NCI-H345 treated with DMSO at 0.1 percent for 48 hours (cell line): ENCODE measurements around the gene FOXO1.
A peak's percentile ranks its signal among the peaks of the same experiment; 100 is the strongest.
"Not testable (repeated sequence)": the region's sequence is repeated elsewhere in the genome, so short reads cannot be mapped to it uniquely, and the experiment has no call there.

Experiments used
- DNase-seq: peaks from one replicate; lab custom pipeline; 2025; ENCODE audit not compliant: unreplicated experiment; lab: John Stamatoyannopoulos, UW

Gene FOXO1

DNA sequence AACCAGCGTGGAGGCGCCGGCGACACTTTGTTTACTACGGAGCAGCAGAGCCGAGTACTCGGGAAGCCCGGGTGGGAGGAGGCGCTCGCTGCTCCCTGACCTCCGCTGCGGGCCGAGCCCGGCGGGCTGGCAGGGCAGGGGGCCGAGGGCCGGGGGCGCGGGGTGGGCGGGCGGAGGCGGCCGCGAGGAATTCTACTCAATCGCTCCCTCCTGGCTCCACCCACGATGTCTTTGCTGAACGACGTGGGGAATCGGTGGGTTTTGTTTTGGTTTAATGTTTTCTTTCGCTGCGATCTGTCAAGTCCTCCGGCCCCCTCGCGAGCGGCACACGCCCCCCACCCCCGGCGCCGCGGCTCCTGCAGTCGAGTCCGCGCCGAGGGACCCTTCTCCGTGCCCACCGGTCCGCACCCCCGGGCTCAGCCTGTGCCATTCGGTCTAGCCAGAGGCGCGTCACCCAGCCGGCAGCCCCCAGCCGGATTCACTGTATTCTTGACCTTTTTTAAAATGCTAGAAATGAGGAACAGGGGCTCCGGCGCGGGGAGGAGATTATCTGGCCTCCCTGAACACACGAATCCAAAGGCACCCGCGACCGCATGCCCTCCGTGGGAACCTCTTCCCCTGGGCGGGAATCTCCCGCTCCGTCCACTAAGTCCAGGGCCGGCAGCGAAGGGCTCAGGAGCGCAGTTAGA lies 636 bp upstream of the FOXO1 start:
- no peak for DNase-seq

GRCh38 chr13:40665126-40666044 lies 1.1 kb downstream of the FOXO1 start:
- peak; percentile 4 for DNase-seq

DNA sequence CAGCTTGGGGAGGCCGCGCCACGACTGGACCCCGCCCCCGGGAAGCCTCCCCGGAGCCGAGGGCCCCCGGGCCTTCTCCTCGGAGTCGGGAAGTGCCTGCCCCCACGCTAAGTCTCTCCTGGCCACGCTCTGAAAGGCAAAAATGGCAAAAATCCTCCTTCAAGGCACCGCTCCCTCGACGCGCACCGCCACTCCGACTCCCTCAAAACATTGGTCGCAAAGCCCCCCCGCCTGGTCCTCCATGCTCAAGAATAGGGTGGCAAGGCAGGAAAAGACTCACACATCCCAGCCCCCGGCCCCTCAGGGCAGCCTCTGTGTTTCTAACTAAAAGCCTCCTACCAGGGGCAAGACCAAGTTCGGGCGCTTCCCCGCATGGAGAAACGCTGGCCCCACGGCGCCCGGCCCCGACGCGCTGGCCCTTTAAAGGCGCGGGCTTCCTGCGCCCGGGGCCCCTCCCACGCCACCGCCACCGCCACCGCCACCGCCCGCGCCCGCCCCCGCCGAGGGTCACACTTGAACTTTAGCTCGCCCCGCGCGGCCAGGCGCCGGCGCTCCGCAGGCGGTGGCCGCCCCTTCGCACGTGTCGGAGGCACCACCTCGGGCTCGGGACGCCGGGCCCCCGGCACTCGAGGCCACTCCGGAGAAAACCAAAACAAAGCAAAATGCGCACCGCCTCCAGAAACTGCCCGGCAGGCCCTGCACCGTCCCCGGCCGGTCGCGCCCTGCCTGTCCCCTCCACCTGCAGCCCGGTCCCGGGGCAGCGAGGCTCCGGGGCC lies 1.9 kb downstream of the FOXO1 start:
- no peak for DNase-seq

DNA sequence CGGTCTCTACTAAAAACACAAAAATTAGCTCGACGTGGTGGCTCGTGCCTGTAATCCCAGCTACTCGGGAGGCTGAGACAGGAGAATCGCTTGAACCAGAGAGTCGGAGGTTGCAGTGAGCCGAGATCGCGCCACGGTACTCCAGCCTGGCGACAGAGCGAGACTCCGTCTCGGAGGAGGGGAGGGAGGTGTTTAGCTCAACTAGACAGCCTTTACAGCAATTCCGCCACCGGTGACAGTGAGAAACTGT lies 2.4 kb downstream of the FOXO1 start:
- DNase-seq: not testable (repeated sequence)

- DNase-seq: no peak
These were observed 3.6 kb downstream of the FOXO1 start for GRCh38 chr13:40662866-40663265.

GRCh38 chr13:40661875-40662665 lies 4.4 kb downstream of the FOXO1 start:
- no peak for DNase-seq

GRCh38 chr13:40660692-40661091 lies 5.7 kb downstream of the FOXO1 start:
- no peak for DNase-seq

- no peak for DNase-seq
These were observed 6.2 kb downstream of the FOXO1 start for GRCh38 chr13:40660141-40660664.

DNA sequence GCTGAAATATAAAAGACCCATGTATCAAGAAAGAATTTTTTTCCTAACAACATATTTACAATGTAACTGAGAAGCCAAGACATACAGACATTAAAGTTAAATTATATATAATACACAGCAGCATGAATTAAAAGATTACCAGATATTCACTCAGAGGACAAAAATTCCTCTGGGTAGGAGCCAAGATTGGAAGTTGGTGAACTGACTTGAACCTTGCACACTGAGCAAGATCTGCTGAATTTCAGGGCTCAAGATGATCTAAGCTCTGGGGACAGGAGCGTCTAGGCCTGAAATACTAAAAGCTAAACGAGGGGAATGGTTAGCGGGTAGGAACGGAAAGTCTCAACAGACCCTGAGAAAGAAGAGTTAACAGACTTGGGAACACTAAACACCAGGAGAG lies 8.5 kb downstream of the FOXO1 start:
- DNase-seq: no peak

- DNase-seq: no peak
These were observed 9.1 kb downstream of the FOXO1 start for GRCh38 chr13:40657307-40657706.

DNA sequence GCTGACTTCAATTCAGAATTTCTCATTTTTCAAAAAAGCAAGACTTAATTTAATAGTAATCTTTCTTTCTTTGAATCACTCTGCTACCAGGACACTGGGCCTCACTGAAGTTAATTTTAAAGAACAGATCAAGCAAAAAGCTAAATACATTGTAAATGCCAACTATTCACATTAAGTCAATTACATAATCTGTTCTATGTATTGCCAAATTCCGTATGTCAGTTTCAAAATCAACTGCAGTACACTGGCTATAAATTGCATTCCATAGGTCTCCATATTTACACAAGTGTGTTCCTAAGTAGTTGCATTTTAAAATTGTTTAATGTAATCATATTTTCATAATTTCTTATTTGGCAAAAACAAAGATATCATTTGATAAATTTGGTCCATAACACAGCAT lies 10.1 kb downstream of the FOXO1 start:
- DNase-seq: no peak

GRCh38 chr13:40653527-40654318 lies 12.7 kb downstream of the FOXO1 start:
- no peak for DNase-seq

- DNase-seq: no peak
These were observed 13.9 kb downstream of the FOXO1 start for GRCh38 chr13:40652588-40652940.

DNA sequence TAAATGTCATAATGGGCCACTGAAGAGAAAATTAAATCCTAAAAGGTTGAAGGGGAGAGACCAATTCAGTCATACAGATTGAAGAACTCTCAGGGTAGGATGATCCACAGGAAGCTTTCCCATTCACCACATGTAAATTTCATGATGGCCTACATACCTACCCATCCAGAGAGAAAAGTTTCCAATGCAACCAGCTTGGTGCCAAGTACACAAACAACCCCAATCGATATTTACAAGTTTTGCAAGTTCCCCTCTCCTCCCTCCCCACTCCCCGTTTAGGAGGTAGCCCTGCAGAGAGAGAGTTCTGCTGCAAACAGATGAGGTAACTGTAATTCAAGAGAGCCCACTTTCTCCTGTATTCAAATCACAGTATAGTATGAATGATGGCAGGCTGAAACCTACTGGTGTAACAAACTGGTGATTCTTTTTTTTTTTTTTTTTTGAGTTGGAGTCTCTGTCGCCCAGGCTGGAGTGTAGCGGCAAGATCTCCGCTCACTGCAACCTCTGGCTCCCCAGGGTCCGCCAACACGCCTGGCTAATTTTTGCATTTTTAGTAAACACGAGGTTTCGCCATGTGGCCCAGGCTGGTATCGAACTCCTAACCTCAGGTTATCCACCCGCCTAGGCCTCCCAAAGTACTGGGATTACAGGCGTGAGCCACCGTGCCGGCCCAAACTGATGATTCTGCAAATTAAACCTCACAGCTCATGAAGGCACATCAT lies 14.4 kb downstream of the FOXO1 start:
- DNase-seq: no peak

DNA sequence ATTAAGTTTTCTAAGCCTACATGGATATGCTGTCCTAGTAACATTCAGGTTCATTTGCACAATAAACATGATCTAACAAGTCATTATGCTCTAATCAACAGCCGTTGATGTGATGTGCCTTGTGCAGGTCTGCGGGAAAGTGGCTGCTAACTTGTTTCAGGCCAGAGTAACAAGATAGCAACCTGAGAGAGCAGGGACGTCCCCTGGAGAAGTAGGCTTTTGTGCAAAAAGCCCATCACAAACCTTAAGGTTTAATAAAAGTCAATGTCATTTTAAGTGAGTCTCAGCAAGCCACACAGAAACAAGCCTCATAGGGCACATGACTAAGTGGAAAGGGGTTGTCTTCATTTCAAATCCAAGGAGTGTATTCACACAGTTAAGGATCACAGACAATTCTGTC lies 17.6 kb downstream of the FOXO1 start:
- no peak for DNase-seq

DNA sequence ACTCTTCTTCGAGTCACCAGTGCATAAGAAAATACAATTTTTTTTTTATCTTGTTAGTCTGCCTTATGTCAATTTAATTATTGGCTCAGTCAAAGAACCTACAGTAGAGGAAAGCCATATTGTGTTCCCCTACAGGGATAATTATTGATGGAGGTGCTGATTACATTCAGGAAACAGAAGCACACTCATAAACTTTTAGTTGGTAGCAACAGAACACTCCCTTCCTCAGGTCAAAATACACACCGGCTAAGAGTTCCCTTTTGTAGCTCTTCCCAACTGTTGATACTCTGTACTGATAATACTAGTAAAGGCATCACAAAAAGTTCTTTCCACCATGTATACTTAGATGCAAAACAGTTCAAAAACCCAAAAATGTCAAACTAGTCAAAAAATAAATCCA lies 18.4 kb downstream of the FOXO1 start:
- no peak for DNase-seq

GRCh38 chr13:40644838-40645604 lies 21.4 kb downstream of the FOXO1 start:
- DNase-seq: no peak

DNA sequence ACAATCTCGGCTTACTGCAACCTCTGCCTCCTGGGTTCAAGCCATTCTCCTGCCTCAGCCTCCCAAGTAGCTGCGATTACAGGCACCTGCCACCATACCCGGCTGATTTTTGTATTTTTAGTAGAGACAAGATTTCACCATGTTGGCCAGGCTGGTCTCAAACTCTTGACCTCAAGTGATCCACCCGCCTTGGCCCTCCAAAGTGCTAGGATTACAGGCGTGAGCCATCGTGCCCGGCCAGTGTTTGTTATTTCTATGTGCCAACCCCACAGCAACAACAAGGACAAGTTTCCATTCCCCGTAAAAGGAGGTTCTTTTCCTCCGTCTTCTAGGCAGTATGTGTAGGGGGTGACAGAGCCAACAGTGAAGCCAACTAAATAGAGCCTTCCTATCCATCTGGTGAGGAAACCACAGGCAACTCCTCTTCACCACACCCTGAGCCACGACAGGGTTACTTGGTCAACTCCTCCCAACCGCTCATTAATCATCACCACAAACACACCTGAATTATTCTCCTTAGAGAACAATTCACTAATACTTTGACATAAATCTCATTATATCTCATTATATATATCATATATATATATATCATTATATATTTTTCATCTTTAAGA lies 25.5 kb downstream of the FOXO1 start:
- no peak for DNase-seq
